Suppressor macrophage treated with lipopolysaccharide for 4 hours (primary cell): ENCODE measurements around the gene ST7.
A peak's percentile ranks its signal among the peaks of the same experiment; 100 is the strongest.

Experiments
- DNase-seq: peaks from one replicate; pipeline ENCODE4 v3.0.0-alpha.2; 2020

Gene ST7

GRCh38 chr7:117164620-117165019, 211.3 kb downstream of the ST7 start:
- no peak for DNase-seq

DNA sequence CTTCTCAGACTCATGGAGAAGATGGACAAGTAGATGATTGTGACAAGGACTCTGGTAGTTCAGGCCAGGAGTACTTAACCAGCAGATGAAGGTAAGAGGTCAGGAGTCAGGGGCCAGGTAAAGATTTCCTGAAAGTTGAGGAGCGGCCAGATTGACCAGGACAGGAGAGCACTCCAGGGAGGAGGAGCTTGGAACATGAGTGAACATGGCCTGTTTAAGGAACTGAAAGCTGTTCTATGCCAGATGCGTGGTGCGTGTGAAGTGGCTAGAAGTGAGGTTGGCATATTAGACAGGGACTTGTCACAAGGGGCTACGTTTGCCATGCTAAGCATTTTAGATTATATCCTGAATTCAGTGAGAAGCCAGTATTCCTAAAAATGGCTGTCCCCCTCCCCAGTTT, 212.4 kb downstream of the ST7 start:
- peak; percentile 52 for DNase-seq

- DNase-seq = no peak
Observed at GRCh38 chr7:117169907-117170306, 216.6 kb downstream of the ST7 start.

- DNase-seq = no peak
Observed at GRCh38 chr7:117171106-117171505, 217.8 kb downstream of the ST7 start.

- no peak for DNase-seq
Observed at GRCh38 chr7:117172283-117172682, 219.0 kb downstream of the ST7 start.

DNA sequence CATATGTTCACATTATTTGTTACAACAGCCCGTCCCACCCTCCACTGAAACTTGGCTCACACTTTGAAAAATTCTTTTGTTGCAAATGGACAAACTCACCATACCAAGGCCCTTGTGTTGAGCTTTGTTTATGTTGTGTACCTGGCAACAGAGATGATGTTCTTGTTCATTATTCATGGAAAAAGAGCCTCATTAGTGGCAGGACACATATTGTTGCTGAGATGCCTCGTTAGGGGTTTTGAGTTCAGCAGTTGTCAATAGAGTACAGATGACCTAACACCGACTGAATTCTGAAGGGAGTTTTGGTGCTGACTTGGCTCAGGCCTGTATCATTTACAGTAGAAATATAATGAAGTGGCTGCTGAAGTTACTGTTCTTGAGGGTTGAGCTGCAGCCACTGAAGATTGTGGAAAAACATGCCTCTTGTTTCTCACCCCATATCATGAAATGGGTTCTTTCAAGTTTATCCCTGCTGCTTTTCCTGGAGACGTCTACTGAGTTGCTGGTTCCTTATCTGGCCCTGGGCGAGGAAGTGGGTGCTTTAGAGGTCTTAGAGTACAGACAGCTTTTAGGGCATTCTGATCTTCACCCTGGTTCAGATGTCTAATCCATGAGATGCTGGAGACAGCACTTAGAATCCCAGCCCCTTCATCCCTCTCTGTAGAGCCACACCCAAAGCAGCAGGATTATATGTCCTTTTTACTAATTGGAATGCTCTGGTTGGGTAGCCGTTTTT, 219.9 kb downstream of the ST7 start:
- no peak for DNase-seq

GRCh38 chr7:117176206-117176605, 222.9 kb downstream of the ST7 start:
- DNase-seq = no peak

DNA sequence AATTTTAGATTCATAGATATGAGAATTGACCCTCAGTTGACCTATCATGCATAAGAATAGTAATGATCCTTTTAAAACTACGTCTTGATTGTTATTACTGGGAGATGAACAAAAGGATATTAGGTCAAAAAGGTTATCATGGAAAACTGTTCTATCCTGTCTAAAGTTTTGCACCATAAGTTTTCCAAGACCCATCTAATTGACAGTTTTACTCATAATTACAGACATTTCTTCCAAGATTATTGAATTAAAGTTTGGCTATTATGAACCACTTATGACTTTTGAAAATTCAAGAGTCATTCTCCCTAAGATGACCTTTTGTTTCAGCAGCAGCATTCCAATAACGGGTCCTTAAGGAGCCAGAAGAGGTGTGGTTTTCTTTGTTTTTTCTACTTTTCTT, 225.3 kb downstream of the ST7 start:
- no peak for DNase-seq

GRCh38 chr7:117179701-117180100, 226.4 kb downstream of the ST7 start:
- no peak for DNase-seq

DNA sequence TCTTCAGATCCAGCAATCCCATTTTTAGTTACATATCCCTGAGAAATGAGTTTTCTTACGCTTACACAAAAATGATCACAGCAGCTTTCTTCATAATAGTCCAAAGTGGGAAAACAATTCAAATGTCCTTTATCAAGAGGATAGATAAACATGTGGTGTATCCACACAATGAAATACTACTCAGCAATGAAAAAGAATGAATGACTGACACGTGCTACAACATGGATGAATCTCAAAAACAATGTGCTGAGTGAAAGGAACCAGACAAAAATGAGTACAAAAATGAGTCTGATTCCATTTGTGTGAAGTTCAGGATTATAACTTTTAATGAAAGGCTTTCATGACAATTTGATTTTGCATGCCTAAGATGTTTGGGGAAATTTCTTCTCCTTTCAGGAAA, 230.4 kb downstream of the ST7 start:
- DNase-seq = no peak

DNA sequence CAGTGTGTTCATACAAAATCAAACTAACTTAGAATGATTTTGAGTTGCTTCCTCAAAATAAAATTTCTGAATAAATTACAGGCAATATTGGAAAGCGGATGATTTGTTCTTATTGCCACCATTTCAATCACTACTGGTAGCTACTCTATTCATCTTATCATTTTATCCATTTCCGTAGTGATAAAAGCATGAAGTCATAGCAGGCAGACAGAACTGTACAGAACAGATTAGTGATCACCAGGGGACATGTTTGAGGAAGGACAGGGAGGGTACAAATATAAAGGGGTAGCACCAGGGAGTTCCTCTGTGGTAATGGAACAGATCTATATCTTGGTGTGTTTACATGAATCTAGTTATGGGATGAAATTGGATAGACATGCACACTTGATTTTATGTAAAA, 231.1 kb downstream of the ST7 start:
- no peak for DNase-seq

- DNase-seq = no peak
Observed at GRCh38 chr7:117185124-117185523, 231.8 kb downstream of the ST7 start.

GRCh38 chr7:117186218-117187010, 233.1 kb downstream of the ST7 start:
- no peak for DNase-seq

DNA sequence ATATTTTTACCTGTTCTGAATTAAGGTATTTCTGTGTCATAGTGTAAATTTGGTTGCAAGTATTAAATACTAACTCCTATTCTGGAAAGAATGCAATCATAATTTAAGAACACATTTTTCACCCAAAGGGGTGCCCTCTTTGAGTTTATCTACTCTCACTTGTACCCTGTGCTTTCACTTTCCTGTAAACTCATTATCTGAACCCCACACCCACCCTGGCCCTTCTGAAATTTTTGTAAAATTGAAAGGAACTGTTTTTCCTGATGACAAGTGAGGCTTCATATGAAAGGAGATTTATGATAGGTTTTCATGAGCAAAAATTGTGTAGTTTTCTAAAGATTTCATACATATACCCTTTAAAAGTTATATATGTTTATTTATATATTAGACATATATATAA, 235.1 kb downstream of the ST7 start:
- no peak for DNase-seq

DNA sequence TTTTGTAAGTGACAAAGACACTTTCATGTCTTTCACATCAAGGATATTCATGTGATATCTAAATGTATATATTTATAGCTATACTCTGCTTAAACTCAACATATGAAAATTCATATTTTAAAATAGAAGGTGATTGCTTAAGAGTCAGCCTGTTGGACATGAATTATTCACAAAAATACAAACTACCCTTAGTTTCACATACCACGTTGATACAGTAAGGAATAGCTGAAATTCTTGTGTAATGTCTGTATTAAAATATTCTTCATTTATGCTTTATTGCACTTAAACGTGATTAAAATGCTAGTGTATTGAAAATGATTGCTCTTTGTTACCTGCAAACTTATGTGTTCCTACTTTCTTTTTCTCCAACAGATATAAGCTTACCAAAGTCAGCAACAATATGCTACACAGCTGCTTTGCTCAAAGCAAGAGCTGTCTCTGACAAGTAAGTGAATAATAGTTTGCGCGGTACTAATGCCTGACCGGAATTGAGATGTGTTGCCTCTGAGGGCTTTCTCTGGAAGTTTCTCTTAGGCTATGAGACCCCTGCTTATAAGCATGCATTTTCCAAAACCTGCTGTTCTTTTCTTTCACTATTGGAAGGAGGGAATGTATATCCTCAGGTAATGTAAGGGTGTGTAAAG, 235.8 kb downstream of the ST7 start:
- DNase-seq = no peak

- DNase-seq = no peak
Observed at GRCh38 chr7:117190104-117190503, 236.8 kb downstream of the ST7 start.

DNA sequence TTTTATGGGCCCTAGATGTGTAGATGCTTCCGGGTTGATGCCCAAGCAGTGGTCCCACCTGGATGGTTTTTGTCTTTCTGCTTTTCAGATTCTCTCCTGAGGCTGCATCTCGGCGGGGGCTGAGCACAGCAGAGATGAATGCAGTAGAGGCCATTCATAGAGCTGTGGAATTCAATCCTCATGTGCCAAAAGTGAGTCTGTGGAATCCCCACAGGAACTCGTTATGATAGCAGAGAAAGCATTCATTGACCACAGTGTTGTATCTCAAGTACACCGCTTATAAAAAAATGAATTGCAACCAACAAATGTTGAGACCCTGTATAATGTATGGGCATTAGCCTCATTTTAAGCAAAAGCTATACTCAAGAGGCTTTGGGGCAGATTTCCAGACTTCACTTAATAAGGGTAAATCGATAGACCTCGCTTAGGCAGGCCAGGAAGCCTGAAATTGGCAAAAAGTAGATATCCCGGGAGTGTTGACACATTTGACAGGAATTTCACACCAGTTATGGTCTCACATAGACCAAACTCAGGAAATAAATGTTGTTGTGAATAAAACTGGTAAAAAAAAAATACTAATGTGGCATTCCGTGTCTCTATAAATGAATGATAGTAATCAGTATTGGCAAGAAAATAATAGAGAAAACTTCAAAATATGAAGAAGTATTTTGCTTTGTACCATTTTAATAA, 237.6 kb downstream of the ST7 start:
- no peak for DNase-seq

GRCh38 chr7:117192108-117192507, 238.8 kb downstream of the ST7 start:
- DNase-seq = no peak

DNA sequence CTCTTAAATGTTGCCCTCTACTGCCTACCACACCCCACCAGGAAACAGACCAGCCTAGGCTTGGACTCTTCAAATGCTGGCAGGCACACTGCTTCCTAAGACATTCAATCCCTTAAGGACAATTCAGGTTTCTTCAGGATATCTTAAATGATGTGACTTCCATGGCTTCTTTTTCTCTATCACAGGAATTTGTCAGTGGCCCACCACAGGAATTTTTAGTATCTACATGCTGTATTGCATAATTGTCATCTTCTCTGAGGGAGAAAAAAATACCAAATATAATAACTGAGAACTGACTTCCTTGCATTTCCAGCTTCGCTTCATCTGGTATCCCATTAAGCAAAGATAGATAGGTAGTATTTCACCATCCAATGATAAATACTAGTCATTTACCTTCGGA, 240.3 kb downstream of the ST7 start:
- DNase-seq = no peak

GRCh38 chr7:117194445-117194844, 241.1 kb downstream of the ST7 start:
- no peak for DNase-seq

DNA sequence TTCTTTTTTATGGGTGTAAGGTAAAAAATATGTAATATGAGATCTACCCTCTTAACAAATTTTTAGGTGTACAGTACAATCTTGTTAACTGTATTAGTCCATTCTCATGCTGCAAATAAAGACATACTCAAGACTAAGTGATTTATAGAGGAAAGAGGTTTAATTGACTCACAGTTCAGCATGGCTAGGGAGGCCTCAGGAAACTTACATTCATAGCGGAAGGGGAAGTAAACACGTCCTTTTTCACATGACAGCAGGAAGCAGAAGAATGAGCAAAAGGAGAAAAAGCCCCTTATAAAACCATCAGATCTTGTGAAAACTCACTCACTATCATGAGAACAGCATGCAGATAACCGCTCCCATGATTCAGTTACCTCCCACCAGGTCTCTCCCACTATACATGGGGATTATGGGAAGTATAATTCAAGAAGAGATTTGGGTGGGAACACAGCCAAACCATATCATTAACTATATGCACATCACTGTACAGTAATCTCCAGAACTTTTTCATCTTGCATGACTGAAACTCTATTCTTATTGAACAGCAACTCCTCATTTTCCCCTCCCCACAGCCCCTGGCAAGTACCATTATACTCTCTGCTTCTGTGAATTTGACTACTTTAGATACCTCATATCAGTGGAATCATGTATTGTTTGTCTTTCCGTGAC, 242.2 kb downstream of the ST7 start:
- peak; percentile 5 for DNase-seq

- DNase-seq = no peak
Observed at GRCh38 chr7:117200132-117200531, 246.8 kb downstream of the ST7 start.
